ENCODE data around the gene LRBA. TPM values are rescaled to one million over a fixed set of nuclear protein-coding genes. Genes with fewer than 3 reads are reported as not detected.
"Not testable (repeated sequence)": the region's sequence is repeated elsewhere in the genome, so short reads cannot be mapped to it uniquely, and the experiment has no call there.

Gene LRBA
- total and polyA plus RNA-seq, 7 donors, result 16.8 to 184 (median 91.1) TPM

DNA sequence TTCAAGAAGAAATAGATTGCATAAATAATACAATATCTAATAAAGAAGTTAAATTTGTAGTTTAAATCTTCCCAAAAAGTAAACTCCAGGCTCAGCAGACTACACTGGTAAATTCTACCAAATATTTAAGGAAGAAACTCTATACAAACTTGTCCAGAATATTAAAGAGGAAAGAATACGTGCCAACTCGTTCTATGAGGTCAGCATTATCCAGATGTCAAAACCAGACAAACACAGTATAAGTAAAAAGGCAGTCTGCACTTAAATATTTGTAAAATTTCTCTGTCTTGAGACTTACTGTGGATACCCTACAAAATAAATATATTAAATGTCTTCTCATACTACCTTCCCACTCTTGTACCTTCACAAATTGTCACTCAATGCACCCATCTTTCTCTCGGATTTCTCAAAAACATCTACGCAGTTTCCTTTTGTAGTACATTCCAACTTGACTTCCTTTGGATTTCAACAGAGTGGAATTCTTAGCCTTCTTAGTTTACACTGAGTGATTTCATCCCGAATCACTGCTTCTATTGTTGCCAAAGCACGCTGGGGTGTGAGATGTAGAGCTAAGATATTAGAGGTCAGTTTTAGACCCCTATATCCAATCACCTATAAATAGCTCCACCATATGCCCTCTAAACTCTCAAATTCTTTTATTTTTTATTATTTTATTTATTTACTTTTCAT, 504.8 kb downstream of the LRBA start:
- Histone ChIP-seq H3K9me3 (no peaks in the 10 kb centered on the region), H3K36me3 (no peaks in the 10 kb centered on the region), H3K27ac (peak overlapping the region in 3 of 4 donors; percentile 64 to 82 (median 78)), H3K4me1 (peaks cover 0 to 32% (median 13%) of the 10 kb centered on the region in 4 donors), H3K4me3 (peak overlapping the region; percentile 1 to 29 (median 14)), H3K27me3 (no peaks in the 10 kb centered on the region)
- no peak for TF ChIP-seq POLR2A (IDR thresholded peaks at IDR 0.05)
- TF ChIP-seq, protein P1, sequence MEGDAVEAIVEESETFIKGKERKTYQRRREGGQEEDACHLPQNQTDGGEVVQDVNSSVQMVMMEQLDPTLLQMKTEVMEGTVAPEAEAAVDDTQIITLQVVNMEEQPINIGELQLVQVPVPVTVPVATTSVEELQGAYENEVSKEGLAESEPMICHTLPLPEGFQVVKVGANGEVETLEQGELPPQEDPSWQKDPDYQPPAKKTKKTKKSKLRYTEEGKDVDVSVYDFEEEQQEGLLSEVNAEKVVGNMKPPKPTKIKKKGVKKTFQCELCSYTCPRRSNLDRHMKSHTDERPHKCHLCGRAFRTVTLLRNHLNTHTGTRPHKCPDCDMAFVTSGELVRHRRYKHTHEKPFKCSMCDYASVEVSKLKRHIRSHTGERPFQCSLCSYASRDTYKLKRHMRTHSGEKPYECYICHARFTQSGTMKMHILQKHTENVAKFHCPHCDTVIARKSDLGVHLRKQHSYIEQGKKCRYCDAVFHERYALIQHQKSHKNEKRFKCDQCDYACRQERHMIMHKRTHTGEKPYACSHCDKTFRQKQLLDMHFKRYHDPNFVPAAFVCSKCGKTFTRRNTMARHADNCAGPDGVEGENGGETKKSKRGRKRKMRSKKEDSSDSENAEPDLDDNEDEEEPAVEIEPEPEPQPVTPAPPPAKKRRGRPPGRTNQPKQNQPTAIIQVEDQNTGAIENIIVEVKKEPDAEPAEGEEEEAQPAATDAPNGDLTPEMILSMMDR (IDR thresholded peaks at IDR 0.05), result no peak
- TF ChIP-seq EP300 (IDR thresholded peaks at IDR 0.05), result no peak
- no peak for TF ChIP-seq POLR2AphosphoS5 (IDR thresholded peaks at IDR 0.05)
- intact Hi-C loops (cut with DNase I), result loop anchor here (5.0 kb wide), 1 partner anchor 72 kb away; the partner anchor contains the start of gene MAB21L2
- WGBS, 2 donors, result 72 to 79% methylated on average over 6 of the region's 6 CpGs
- no peak for DNase-seq

DNA sequence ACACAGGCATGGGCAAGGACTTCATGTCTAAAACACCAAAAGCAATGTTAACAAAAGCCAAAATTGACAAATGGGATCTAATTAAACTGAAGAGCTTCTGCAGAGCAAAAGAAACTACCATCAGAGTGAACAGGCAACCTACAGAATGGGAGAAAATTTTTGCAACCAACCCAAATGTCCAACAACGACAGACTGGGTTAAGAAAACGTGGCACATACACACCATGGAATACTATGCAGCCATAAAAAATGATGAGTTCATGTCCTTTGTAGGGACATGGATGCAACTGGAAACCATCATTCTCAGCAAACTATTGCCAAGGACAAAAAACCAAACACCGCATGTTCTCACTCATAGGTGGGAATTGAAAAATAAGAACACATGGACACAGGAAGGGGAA, 507.4 kb downstream of the LRBA start:
- H3K4me3 ChIP-seq; DNase-seq; H3K27me3 ChIP-seq; intact Hi-C loops (cut with DNase I); H3K27ac ChIP-seq; H3K9me3 ChIP-seq; H3K36me3 ChIP-seq: not testable (repeated sequence)
- peaks cover 0 to 22% (median 13%) of the 10 kb centered on the region in 4 donors for H3K4me1 ChIP-seq
- WGBS, 2 donors, result 99% methylated on average over 3 of the region's 3 CpGs

DNA sequence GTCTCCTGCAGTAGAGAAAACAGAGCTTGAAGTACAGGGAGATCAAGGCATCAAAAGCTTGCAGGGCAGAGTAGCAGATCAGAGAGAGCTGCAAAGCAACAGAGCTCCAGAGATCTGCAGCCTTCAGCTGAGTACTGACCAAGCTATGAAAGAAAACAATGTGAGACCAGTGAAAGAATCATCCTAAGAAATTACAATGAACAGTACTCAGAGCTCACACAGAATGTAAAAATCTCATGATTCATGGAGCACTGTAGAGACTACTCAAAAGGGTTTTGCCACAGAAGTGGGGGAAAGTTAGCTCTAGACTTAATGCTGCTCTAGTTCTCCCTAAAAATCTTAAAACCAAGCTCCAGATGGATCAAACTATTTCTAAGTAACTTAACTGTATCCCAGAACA, 513.1 kb downstream of the LRBA start:
- Histone ChIP-seq H3K27ac (peak overlapping the region in 3 of 4 donors; percentile 21 to 61 (median 48)), H3K4me1 (peaks cover 0 to 32% (median 6%) of the 10 kb centered on the region in 4 donors), H3K27me3 (no peaks in the 10 kb centered on the region), H3K9me3 (no peaks in the 10 kb centered on the region), H3K4me3 (no peak overlapping the region), H3K36me3 (no peaks in the 10 kb centered on the region)
- DNase-seq, result no peak
- intact Hi-C loops (cut with DNase I), result no loop called here
- TF ChIP-seq, protein P1 (IDR thresholded peaks at IDR 0.05), result no peak
- TF ChIP-seq POLR2A (IDR thresholded peaks at IDR 0.05) (no peak), EP300 (IDR thresholded peaks at IDR 0.05) (no peak), POLR2AphosphoS5 (IDR thresholded peaks at IDR 0.05) (no peak)

DNA sequence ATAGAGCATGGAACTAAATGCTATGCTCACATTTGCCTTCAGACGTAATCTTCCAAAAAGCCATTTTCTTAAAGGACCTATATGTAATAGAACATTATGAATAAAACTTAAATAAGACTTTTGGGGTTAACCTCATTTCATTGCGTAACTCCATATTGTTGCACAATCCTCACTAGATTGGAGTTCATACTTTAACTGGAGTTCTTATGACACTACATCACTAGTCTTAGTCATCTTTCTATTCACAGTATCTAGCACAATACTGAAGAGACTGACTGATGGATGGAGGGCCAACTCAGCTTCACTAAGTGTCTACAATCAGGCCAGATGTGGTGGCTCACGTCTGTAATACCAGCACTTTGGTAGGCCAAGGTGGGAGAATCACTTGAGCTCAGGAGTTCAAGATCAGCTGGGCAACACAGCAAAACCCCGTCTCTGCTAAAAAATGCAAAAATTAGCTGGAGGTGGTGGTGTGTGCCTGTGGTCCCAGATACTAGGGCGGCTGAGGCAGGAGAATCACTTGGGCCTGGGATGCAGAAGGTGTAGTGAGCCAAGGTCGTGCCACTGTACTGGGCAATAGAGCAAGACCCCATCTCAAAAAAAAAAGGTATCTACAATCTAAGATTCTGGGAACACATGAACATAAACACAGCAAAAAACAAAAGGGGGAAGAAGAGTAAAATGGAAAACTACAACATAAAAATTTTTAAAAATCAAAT, 513.9 kb downstream of the LRBA start:
- intact Hi-C loops (cut with DNase I), result no loop called here
- no peak overlapping the region for H3K4me3 ChIP-seq
- no peaks in the 10 kb centered on the region for H3K27me3 ChIP-seq
- 94% methylated on average over 6 of the region's 6 CpGs for WGBS, 2 donors
- no peaks in the 10 kb centered on the region for H3K9me3 ChIP-seq
- TF ChIP-seq POLR2AphosphoS5 (IDR thresholded peaks at IDR 0.05), result peak in 2 of 4 donors; percentile 48 to 51
- TF ChIP-seq EP300 (IDR thresholded peaks at IDR 0.05), result peak in 1 of 4 donors; percentile 14
- TF ChIP-seq, protein P1 (IDR thresholded peaks at IDR 0.05), result no peak
- TF ChIP-seq POLR2A (IDR thresholded peaks at IDR 0.05), result no peak
- no peaks in the 10 kb centered on the region for H3K36me3 ChIP-seq
- DNase-seq, result no peak
- peak overlapping the region in 3 of 4 donors; percentile 32 to 61 (median 48) for H3K27ac ChIP-seq
- H3K4me1 ChIP-seq, result peaks cover 0 to 33% (median 6%) of the 10 kb centered on the region in 4 donors

DNA sequence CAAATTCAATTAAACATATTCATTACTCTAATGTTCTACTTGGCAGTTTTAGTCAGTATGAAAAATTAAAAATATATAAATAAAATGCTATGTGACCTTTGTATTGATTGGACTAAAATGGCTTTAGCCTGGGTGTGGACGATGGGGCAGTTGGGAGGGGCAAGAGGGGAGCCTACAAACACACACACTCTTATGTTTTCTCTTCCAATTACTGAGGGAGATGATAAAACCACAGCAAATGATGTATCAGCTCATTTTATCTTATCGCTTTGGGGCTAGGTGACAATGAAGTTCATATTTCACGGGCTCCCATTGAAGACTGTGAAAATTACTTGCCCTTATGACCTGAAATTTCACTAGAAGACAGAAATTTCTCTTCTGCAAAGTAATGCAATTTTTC, 517.5 kb downstream of the LRBA start:
- no peak for DNase-seq
- H3K4me3 ChIP-seq, result no peak overlapping the region
- intact Hi-C loops (cut with DNase I), result no loop called here
- no peaks in the 10 kb centered on the region for H3K36me3 ChIP-seq
- 93 to 97% methylated on average over 3 of the region's 3 CpGs for WGBS, 2 donors
- no peaks in the 10 kb centered on the region for H3K9me3 ChIP-seq
- H3K27me3 ChIP-seq, result no peaks in the 10 kb centered on the region
- H3K4me1 ChIP-seq, result peaks cover 0 to 41% (median 10%) of the 10 kb centered on the region in 4 donors
- no peak overlapping the region for H3K27ac ChIP-seq
- TF ChIP-seq, protein P1 (IDR thresholded peaks at IDR 0.05), result no peak
- TF ChIP-seq EP300 (IDR thresholded peaks at IDR 0.05), result no peak
- no peak for TF ChIP-seq POLR2A (IDR thresholded peaks at IDR 0.05)
- TF ChIP-seq POLR2AphosphoS5 (IDR thresholded peaks at IDR 0.05), result no peak
